NCI-H2196 treated with DMSO at 0.1 percent for 48 hours (cell line): Measurements from ENCODE around the gene KRT85.
"Not testable (repeated sequence)": the region's sequence is repeated elsewhere in the genome, so short reads cannot be mapped to it uniquely, and the experiment has no call there.

ENCODE experiments used
- DNase-seq: peaks from one replicate; lab custom pipeline; 2025; ENCODE audit not compliant: unreplicated experiment; lab: John Stamatoyannopoulos, UW

KRT85 gene

GRCh38 chr12:52366738-52367485 lies at the start of gene KRT85:
KRT85 (minus strand) TSS chr12:52367481; CDS start chr12:52367405, 76 bp downstream.
- no peak for DNase-seq

- no peak for DNase-seq
These were observed 49.5 kb upstream of the KRT85 start for GRCh38 chr12:52416795-52417194.

GRCh38 chr12:52415870-52416750 lies 48.8 kb upstream of the KRT85 start:
- DNase-seq = no peak

- DNase-seq = no peak
These were observed 47.7 kb upstream of the KRT85 start for GRCh38 chr12:52414936-52415335.

GRCh38 chr12:52413782-52414345 lies 46.6 kb upstream of the KRT85 start:
- no peak for DNase-seq

GRCh38 chr12:52413202-52413601 lies 45.9 kb upstream of the KRT85 start:
- no peak for DNase-seq

- no peak for DNase-seq
These were observed 44.5 kb upstream of the KRT85 start for GRCh38 chr12:52411815-52412214.

- DNase-seq = not testable (repeated sequence)
These were observed 43.4 kb upstream of the KRT85 start for GRCh38 chr12:52410589-52411248.

- DNase-seq = no peak
These were observed 40.6 kb upstream of the KRT85 start for GRCh38 chr12:52407918-52408317.

GRCh38 chr12:52405922-52406385 lies 38.7 kb upstream of the KRT85 start, which contains the start of gene KRT82:
KRT82 (minus strand) TSS chr12:52406335; CDS start chr12:52406277, 58 bp downstream.
- DNase-seq = no peak

- no peak for DNase-seq
These were observed 37.7 kb upstream of the KRT85 start for GRCh38 chr12:52404951-52405350.

GRCh38 chr12:52403561-52403960 lies 36.3 kb upstream of the KRT85 start:
- DNase-seq = no peak

GRCh38 chr12:52402873-52403540 lies 35.7 kb upstream of the KRT85 start:
- no peak for DNase-seq

- DNase-seq = no peak
These were observed 35.1 kb upstream of the KRT85 start for GRCh38 chr12:52402377-52402776.

- no peak for DNase-seq
These were observed 34.6 kb upstream of the KRT85 start for GRCh38 chr12:52401926-52402325.

- DNase-seq = no peak
These were observed 34.2 kb upstream of the KRT85 start for GRCh38 chr12:52401526-52401925.

- DNase-seq = no peak
These were observed 33.6 kb upstream of the KRT85 start for GRCh38 chr12:52400906-52401305.

GRCh38 chr12:52399756-52400155 lies 32.5 kb upstream of the KRT85 start:
- DNase-seq = no peak

GRCh38 chr12:52398176-52398575 lies 30.9 kb upstream of the KRT85 start:
- DNase-seq = no peak

- no peak for DNase-seq
These were observed 29.4 kb upstream of the KRT85 start for GRCh38 chr12:52396656-52397055.
